HG03521 (cell line): ENCODE results near the gene GSC2.

Source experiments
- ATAC-seq: cut with Tn5 transposase; IDR thresholded peaks from one replicate; pipeline ENCODE4 v1.9.1; 2021; ENCODE audit warnings: mild to moderate bottlenecking, moderate library complexity; ENCODE audit not compliant: unreplicated experiment

Gene GSC2

DNA sequence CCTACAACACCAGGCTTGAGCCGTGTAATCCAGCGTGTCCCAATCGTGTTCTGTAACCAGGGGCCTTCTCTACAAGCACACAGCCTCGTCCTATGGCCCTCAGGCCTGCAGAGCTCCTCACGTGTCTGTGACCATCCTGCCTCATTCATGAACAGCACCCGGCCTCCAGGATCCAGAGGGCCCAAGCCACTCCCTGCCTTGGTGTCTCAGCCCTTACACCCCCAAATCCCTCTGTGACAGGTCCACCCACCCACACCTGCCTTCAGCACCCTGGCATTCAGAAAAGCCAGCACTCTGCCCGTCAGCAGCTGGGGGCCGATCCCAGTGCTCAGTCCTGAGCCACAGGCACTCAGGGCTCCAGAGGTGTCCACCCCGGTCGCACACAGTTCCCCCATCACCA is 13.2 kb downstream of the GSC2 start:
- ATAC-seq, result no peak

DNA sequence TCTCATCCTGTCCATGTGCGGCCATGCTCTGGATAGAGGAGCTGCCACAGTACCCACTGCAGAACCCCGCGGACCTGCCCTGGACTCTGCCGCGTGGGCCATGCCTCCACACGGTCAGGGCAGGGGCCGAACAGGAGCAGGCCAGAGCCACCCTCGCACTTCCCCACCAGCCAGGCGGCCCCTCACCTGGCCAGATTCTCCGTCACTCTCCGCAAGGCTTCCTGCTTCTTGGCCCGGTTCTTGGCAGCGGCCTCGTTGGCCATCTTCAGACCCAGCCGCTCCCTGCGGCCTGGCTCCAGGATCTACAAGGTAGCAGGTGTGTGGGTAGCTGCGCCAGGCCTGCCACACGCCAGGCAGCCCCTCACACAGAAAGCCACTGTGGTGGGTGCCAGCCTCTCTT is 15.2 kb downstream of the GSC2 start:
- ATAC-seq, result no peak

DNA sequence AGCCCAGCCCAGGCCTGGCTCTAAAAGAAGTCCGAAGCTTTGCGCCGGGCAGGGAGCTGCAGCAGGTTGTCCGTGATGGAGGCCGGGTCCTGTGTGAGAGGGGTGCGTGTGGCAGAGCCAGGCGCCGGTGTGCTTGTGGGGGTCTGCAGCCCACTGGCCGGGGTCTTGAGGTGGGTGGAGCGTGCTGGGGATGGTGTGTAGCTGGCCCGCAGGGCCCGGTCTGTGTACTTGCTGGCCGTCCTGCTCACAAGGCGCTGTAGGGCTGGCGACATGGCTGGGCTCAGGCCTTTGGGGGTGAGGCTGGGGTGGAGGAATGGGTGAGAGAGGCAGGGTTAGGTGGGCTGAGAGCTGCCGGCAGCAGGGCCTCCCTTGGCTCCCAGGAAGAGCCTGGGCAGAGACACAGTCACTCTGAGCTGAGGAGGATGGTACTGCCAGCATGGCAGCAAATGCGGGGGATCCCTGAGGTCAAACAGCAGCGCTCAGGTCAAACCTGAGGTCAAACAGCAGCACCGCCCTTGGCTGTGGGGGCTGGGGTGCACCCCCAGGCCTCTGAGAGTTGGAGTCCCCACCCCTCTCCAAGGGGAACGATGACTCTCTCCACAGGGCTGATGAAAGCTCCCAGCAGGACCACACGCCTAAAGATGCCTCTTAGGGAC is 15.8 kb downstream of the GSC2 start:
- ATAC-seq, result no peak

DNA sequence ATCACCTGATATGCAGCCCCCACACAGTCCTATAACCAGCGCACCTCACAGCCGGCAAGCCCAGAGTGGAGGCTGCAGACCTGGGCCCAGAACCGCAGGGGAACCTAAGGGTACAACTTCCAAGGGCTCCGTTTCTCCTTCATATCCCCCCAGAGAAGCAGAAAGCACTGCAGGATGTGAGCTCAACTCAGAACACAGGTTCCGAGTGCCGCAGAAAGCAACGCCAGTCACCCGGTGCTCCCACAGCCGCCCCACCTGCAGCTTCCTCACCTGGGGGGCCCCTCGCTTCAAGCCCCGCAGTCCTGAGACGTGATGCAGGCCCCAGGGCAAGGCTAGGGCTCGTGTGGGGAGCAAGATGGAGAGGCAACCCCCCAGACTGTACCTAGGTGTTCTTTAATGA is 16.5 kb downstream of the GSC2 start:
- no peak for ATAC-seq

DNA sequence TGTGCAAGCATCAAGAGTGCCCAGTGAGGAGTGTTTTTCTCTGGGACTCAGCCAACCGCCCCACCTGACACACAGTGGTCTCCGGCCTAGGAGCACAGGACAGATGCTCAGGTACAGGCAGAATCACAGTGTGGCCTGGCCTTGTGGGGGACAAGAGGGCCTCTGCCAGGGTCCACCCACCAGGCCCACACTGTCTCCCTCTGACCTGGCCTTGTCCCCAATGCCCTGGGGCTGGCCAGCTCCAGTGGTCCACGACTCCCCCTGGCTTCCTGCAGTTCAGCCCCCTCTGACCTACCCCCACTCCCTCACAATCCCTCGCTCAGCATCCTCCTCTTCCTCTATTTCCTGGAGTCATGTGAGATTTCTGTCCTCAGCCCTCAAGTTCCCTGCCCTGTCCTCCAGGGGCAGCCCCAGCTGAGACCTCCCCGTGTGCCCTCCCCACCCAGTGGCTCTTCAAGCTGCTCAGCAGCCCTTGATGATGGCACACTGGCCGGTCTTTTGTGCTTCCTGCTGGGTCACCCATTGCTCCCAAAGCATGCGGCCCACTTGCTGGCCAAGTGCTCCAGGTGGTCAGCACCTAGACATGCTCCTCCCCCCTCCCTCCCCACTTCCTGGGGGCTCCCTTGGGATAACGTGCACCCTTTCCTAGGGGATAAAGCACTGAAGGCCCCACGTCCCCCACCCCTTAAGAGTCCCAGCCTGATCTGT is 17.2 kb downstream of the GSC2 start:
- no peak for ATAC-seq

DNA sequence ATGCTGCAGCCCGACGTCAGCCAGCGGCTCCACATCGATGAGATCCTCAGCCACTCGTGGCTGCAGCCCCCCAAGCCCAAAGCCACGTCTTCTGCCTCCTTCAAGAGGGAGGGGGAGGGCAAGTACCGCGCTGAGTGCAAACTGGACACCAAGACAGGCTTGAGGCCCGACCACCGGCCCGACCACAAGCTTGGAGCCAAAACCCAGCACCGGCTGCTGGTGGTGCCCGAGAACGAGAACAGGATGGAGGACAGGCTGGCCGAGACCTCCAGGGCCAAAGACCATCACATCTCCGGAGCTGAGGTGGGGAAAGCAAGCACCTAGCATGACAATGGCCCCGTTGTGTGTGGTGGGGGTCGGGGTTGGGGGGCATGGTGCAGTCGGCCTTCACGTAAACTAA is 17.9 kb downstream of the GSC2 start:
- ATAC-seq, result no peak

DNA sequence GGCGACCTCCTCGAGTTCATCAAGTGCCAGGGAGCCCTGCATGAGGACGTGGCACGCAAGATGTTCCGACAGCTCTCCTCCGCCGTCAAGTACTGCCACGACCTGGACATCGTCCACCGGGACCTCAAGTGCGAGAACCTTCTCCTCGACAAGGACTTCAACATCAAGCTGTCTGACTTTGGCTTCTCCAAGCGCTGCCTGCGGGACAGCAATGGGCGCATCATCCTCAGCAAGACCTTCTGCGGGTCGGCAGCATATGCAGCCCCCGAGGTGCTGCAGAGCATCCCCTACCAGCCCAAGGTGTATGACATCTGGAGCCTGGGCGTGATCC is 18.4 kb downstream of the GSC2 start:
- no peak for ATAC-seq

DNA sequence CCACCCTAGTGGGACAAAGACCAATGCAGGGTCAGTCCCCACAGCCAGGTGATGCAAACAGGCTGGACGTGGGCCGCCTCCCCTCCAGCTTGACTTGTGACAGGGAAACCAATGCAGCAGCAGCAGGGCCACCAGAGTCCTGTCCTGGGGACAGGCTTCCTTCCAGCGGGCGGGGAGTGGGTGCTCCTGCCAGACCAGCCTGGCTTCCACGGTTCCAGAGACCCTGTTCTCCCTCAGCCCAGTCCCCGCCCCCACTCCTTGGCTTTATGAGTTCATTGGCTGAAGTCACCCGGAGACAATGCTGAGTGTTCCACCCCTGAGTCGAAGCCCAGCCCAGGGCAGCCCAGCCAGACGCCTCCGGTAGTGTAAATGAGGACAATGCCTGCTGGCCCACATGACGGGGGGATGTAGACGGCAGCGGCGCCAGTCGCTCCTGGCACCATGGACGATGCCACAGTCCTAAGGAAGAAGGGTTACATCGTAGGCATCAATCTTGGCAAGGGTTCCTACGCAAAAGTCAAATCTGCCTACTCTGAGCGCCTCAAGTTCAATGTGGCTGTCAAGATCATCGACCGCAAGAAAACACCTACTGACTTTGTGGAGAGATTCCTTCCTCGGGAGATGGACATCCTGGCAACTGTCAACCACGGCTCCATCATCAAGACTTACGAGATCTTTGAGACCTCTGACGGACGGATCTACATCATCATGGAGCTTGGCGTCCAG is 19.0 kb downstream of the GSC2 start, which contains the start of gene TSSK2:
Gene TSSK2 (plus strand): TSS at position 350 of the 726 bp plus-strand sequence. CDS start 92 bp downstream, at position 442.
- ATAC-seq, result no peak

DNA sequence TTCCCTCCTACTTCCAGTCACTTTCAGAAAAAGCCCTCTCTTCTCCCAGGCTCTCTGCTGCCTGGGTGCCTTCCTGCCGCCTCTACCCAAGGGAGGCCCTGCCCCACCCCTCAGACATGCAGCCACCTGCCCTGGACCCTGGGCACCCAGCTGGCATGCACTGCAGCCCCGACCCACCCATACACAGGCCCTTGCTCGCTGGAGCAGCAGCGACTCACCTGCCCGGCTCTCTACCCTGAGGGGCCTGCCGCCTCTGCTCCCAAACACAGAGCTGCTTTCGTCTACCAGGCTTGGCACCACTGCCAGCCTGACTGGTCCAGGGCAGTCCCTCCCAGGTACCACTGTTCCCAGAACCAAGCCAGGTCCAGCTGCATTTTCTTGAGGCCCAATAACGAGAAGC is 20.2 kb downstream of the GSC2 start:
- no peak for ATAC-seq

DNA sequence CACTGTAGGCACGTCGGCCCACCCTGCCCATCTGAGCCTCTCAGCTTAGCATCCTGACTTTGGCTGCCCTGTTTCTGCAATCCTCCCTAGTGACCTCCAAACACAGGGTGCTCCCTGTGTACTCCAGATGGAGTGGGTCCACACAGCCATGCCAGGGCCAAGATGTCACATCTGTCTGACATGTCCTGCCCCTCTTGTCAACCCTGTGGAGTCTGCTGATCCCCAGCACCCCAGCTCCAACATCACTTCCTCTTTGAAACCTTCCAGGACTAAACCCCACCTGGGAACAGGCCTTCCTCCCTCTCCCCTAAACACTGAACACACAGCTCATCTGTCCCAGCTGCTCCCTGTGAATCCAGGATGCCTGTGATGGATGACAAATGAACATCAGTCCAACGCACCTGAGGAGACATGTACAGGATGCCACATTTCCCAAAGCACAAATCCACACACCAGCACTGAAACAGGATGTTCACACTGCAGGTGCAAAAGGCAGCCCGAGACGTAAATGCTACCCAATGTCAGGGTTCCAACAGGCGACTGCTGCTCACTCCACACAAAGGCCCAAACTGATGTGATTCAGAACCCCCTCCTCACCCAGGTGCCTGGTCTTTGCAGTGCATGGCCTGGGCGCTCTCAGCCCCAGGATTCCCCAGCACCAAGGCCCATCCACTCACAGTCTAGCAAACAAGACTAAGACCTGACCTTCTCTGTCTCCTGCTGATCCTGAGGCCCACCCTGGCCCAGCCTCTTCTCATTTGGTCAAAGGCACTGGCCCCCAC is 21.0 kb downstream of the GSC2 start:
- ATAC-seq, result no peak

DNA sequence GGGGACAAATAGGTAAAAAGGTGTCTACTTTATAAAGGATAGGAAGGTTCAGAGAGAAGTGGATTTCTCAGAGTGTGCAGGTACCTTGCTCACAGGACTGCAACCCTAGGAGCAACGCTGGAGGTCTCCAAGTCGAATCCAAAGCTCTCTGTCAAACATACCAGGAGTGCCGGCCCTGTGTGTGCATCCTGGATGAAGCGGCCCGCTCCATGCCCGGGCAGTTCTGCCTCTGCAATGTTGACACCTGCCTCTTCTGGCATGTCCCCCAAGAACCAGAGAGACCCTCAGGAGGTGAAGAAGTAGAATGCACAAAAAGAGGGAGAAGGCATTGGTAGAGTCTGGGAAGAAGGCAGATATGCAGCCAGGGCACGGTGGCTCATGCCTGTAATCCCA is 22.1 kb downstream of the GSC2 start:
- no peak for ATAC-seq

DNA sequence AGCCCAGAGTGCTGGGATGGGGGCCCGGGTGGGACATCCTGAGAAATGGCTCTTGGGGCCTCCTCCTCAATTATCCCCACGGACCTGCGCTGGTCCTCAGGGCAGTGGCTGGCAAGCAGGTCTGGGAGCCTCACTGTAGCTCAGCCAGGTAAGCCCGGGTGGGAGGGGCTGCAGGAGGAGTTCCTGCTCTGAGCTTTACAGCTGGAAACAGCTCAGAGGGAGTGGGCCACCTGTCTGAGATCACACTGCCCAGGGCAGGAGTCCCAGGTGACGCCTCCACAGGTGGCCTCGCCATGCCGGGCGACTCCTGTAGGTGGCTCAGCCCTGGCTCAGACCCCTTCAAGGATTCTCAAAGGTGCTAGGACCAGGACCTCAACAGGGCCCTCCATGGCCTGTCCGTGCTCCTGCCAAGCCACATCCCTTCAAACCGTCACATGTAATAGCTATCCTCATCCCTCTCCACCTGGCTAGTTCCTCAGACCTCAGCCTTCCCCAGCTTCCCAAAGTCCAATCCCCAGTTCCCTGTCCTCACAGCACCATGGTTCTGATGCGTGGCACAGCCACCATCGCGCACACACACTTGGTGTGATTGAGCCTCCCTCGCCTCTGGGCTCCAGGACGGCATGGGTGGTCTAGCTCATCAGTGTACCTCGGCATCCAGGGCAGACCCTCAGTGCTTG is 22.6 kb downstream of the GSC2 start:
- no peak for ATAC-seq

DNA sequence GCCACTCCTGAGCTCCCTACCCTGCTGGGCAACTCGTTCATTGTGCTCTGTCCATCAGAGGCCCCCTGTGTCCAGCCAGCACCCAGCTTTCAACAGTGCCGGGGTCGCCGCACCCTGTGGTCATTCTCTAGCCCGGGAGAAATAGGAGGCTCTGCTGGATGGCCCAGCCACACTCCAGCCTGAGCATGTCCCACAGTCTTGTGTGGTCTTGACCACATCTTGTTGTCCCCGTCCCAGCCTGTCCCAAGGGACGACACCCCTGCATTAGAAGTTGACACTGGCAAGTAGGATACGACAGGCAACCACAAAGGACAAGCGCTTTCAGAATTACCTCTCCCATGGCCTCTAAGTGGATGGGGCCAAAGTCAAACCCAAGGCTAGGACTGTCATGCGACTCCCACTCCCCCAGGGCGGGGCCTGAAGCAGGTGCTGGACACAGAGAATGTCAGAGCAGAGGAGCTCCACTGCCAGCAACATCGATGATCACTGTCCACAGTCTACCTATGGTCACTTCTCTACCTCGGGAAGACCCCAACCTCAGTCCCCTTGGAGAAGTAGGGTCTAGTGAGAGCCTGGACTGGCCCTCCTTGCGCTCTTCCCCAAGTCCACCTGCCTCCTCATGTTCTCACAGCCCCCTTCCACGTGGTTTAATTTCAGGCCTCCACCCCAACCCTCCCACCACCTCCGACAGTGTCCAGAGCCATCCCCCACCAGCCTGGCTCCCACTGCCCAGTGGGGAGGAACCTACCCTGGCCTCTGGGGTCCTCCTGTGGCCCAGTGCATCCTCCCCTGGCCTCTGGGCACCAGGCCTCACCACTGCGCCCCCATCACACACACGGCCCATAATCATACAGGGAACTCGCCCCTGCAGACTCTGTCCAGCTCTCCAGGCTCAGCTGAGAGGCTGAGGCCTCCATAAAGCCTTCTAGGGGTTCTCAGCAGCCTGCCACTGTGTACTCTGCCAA is 23.5 kb downstream of the GSC2 start:
- ATAC-seq, result no peak

DNA sequence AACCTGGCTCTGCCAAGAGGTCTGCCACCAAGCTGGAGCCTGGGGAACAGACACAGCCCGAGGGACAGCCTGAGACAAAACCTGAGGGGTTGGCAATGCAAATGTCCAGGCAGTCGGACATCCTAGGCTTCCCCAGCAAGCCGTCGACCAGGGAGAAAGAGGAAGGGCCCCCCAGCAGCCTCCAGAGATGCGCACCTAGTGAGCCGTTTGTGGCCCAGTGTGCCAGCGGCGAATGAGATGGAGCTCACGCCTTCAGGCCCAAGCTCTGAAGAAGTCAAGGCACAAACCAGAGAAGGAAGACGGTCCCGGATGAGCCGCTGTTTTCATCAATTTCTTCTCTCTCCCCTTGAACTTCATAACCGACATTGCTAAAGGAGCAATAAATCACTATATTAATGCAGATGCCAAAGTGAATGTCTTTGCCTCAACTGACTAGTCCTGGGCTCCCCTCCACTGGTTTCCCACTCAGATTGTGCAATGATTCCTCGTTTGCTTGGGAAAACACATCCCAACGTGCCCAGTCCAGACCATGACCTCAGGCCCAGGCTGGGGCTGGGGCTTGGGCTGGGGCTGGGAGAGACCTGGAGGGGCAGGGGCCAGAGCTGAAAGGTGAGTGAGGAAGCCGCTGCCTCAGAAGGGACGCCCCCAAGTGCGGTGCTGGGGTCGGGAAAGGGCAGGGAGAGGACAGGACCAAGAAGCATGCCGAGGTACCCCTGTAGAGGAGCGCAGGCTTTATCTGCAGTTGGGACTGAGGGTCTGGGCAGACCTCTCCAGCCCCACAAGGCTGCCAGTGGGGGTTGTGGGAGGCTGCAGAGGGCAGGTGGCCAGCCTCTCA is 24.4 kb downstream of the GSC2 start:
- ATAC-seq, result no peak

DNA sequence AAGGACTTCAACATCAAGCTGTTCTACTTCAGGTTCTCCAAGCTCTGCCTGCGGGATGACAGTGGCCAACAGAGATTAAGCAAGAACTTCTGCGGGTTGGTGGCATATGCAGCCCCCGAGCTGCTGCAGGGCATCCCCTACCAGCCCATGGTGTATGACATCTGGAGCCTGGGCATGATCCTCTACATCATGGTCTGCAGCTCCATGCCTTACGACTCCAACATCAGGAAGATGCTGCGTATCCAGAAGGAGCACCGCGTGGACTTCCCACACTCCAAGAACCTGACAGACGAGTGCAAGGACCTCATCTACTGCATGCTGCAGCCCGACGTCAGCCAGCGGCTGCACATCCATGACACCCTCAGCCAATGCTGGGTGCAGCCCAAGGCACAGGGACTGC is 25.1 kb downstream of the GSC2 start:
- ATAC-seq, result no peak

DNA sequence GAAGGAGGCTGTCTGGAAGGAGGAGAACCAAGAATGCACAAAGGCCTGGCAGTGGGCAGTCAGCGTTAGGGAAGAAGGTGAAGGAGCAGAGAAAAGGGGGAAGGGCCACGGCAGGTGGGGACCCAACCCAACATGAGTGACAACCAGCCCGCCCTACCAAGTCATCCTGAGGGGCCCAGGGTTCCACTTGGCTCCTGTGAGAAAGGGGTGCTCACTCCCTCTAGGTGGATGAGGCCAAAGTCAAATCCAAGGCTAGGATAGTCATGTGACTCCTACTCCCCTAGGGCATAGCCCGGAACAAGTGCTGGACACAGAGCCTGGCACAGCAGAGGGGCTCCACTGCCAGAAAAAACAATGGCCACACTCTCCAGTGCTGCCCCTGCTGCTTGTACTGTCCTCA is 25.7 kb downstream of the GSC2 start:
- ATAC-seq, result no peak

DNA sequence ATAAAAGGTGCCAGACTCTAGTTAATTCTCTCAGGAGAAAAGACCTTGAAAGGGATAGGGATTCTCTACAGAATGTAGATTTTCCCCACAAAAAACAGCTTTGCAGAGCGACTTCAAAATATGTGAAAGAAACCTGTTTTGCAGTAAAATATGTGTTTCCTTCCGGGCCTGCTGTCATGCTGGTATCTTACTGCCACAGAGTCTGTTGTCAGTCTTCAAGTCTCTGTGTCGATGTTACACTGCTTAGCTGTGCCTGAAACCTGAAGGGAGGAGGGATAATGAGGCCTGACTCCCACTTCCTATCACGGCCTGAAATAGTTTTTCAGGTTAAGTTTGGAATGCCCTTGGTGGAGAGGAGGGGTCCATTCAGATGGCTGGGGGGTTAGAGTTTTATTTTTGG is 26.2 kb downstream of the GSC2 start:
- no peak for ATAC-seq

DNA sequence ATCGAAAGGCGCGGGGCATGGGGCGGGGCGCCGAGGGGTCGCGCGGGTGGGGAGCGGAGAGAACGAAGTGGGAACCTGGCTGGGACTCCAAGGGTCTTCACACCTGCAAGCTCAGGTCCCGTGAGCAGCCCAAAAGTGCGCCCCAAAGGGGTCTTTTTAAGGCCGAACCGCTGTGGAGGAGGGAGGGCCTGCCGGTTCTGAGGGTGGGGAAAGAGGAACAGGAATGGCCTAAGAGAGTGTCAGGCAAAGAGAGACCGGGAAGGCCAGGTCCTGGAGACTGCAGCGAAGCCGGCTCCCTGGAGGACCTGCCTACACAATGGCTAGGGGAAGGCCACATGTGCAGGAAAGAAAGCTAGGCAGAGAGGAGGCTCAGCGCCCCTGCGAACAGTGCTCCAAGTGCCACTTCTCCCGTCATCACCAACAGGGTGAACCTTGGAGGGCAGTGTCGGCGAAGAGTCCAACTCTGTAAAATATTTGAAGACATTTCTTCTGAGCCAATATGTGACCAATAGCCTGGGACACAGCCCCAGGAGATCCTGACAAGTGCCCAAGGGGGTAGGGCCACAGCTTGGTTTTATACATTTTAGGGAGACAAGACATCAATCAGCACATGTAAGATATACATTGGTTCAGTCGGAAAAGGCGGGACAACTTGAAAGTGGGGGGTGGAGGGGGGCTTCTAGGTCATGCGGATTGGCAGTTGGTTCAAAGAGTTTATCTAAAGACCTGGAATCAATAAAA is 27.2 kb downstream of the GSC2 start:
- no peak for ATAC-seq
